GM13976 (cell line): ENCODE data around the gene ANKRD23.

Source experiments
- DNase-seq: peaks from one replicate; pipeline ENCODE4 v3.0.0; 2012; ENCODE audit warnings: low spot score
- in situ Hi-C: fragments of 300-500 bp; cut with MboI; formaldehyde crosslinking; loops from one replicate; pipeline ENCODE4 v1.12.0; 2022; ENCODE audit warnings: low sequenced_read_pairs, mixed read lengths, inconsistent platforms; ENCODE audit not compliant: unreplicated experiment
- TF ChIP-seq, protein P1 (sequence below): IDR thresholded peaks from 2 replicates; pipeline ENCODE4 v1.5.1; 2012; ENCODE audit warnings: borderline replicate concordance, mild to moderate bottlenecking; ENCODE audit not compliant: insufficient read depth; ENCODE audit errors: extremely low read depth, missing control alignments, control extremely low read depth

ANKRD23 gene

DNA sequence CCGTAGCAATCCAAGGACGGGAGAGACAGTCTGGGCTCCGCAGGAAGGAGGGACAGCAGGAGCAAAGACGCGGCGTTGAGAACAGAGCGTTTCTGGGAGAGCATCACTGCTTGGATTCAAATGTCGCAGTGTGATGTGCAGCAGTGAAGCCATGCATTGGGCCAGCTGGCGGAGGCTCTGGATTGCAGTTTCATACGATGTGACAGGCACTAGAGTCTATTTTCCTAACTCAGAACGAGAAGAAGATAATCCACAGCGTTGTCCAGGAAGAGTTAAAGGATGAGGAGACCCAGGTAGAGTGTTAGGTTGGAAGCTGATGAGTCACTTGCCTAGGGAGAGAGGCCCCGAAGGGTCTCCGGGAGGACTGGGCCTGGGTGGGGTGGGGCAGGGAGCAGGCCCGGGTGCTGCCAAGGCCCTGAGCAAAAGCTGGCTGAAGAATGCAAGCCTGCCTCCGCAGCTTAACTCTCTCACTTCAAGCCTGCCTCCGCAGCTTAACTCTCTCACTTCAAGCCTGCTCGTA, 43.7 kb upstream of the ANKRD23 start:
- DNase-seq, result no peak
- TF ChIP-seq, protein P1, sequence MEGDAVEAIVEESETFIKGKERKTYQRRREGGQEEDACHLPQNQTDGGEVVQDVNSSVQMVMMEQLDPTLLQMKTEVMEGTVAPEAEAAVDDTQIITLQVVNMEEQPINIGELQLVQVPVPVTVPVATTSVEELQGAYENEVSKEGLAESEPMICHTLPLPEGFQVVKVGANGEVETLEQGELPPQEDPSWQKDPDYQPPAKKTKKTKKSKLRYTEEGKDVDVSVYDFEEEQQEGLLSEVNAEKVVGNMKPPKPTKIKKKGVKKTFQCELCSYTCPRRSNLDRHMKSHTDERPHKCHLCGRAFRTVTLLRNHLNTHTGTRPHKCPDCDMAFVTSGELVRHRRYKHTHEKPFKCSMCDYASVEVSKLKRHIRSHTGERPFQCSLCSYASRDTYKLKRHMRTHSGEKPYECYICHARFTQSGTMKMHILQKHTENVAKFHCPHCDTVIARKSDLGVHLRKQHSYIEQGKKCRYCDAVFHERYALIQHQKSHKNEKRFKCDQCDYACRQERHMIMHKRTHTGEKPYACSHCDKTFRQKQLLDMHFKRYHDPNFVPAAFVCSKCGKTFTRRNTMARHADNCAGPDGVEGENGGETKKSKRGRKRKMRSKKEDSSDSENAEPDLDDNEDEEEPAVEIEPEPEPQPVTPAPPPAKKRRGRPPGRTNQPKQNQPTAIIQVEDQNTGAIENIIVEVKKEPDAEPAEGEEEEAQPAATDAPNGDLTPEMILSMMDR, result no peak
- in situ Hi-C loops, result no loop called here

DNA sequence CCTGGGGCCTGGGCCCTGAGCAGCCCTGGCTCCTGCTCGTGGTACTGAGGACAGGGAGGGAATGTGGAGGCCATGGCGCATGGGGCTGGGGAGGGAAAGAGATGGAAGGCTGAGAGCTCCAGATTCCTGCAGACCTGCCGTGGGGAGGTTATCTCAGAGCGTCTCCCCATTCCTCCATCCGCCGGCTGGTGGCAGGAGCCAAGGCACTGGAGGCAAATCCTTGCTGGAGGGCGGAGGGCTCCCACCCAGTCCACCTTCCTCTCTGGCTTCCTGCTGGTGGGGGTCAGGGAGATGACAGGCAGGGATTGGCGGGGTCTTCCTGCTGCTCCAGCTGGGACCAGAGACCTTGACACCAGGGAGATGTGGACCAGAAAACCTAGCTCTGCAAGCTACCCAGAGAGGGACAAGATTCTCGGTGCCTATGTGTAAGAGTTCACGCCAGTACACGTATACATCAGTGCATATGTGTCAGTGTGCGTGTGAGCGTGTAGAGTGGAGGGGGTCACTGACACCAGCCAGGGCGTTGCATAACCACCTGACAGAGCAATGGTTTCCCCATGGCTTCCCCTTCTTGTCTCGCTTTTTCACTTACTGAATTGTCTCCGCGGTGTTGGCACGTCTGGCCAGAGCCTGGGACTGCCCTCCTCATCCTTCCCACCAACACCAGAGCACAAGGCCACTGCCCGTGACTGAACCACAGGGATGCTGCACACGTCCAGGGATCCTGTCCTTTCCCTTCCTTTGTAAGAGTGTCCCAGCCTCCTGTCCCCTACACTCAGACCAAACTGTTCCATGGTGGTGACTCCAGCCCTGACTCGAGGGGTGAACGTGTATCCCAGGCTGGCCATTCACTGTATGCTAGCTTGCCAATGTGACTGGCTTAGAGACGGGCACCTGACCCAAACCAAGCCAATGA, 41.9 kb upstream of the ANKRD23 start:
- in situ Hi-C loops, result no loop called here
- TF ChIP-seq, protein P1, result no peak

DNA sequence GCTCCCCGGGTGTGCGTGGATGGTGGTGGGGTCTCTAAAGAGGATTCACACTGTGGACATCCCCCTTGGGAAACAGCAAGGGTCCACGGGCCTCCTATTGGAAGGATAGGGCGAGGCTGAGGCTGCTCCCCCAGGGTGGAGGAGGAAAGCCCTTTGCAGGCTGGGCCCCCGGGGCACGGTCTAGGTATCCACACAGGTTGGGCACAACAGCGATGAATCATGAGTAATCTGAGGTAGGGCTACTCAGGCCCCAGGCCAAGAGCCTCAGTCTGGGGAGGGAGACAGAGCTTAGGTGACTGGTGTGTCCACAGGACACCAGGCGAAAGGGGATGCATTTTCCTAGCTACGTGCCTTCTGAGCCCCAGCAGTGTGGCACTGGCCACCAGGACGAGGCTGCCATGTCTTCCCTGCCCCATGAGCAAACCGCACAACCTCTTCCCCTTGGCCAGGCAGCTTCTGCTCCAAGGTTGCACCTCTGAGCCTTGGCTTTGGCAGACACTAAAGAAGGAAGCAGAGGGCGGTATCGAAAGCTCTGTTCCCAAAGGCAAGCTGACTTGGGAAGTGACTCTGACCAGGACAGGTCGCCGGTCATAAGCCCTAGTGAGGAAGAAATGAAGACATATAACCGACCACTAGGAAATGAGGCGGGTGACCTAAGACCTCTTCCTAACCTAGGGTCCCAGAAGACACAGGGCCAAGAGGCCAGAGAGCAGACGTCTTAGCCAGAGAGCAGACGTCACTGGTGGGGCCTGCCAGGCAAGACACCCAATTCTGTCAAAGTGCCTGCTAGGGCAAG, 40.7 kb upstream of the ANKRD23 start:
- in situ Hi-C loops, result no loop called here
- no peak for DNase-seq

More for the DNA sequence above, 41.9 kb upstream of the ANKRD23 start:
- no peak for DNase-seq

DNA sequence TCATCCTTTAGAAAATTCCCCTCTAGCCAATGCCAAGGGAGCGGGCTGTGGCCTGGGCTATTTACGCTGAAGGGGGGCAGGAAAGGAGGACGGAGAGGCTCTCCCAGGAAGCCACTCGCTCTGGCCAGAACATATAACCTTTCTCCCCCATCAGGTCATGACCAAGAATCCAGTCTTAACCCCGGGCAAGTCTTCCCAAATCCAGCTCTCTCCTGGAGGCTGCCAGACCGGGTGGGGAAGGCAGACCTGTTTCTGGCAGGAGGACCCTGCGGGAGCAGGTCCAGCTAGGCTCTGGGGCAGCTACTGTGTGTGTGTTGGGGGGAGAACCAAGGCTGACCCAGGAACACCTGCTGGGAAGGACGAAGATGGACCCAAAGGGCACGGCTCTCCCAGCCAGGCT, 39.5 kb upstream of the ANKRD23 start:
- TF ChIP-seq, protein P1, result no peak
- in situ Hi-C loops, result no loop called here
- no peak for DNase-seq

More for the DNA sequence above, 40.7 kb upstream of the ANKRD23 start:
- TF ChIP-seq, protein P1, result no peak

DNA sequence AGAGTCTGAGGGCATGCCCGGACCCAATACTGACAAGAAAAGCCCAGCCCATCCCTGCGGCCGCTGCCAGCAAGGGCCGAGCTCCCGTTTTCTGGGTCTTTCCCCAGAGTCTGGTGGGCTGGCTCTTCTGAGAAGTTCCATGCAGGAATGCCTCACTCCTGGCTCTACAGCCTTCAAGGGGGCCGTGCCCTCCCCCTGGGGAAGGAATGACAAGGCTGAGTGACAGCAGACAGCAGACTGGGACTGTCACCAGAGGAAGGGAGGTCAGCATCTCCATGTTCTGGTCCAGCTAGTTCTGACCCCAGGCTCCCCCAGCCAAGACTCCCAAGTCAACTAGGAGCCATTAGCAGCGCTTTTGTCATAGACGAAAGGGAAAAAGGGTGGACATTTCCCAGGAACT, 39.1 kb upstream of the ANKRD23 start:
- TF ChIP-seq, protein P1, result no peak
- no peak for DNase-seq
- in situ Hi-C loops, result no loop called here

DNA sequence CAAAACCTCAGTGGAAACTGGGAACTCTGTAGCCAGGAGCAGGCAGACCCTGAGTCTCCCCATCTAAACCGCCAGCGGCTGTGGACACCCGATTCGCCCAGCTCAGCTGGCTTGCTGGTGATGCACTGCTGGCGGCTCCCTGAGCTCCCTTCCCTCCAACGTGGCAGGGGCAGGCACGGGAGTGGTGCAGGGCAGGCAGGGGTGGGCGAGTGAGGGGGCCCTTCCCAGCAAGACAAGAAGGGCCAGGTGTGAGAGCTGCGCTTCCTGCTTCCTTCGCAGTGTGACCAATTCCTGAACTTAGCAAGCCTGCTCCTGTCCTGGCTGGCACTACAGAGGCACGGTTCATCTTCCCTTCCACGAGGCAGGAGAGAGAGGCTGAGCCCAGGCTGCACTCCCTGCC, 38.4 kb upstream of the ANKRD23 start:
- in situ Hi-C loops, result no loop called here
- TF ChIP-seq, protein P1, result no peak
- DNase-seq, result no peak
